ENCODE results near the gene HOXA5. TPM values are rescaled to one million over a fixed set of nuclear protein-coding genes. Genes with fewer than 3 reads are reported as not detected.

The HOXA5 gene
- total RNA-seq, 2 experiments from 2014 or later, result not detected

DNA sequence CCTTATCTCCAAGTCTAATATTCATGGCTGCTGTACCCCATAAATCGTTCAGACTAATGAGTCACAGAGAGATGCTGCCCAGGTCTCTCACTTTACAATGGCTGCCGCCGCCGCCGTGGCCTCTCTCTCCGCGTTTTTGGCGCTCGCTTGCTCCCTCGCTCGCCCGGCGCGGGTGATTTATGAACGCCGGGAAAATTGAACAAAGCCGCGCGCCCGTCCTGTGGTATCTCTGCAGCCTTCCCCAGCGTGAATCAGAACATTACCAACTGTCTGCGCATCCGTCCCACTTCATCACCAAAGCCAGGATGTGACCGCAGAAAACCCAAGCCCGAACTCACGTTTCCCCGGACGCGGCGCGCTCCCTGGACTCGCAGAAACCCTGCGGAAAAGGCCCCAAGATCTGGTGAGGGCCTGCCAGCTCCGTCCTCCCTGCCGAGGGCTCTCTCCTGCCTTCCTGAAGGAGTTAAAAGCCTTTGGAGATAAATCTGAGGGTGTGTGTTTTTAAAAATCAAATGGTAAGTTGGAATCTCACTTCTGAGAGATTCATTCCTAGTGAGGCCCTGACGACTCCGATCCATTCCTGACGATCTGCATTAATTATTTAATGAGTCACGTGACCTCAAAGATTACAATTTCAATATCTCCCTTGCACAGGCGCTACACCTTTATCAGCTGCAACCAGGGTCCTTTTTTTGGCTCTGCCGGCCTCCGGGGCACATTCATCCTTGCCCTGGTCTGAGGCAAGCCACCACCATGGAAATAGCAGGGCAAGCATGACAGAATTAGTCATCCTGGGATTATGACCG, 19.2 kb downstream of the HOXA5 start:
- Mint-ChIP-seq H3K36me3 (ENCODE audit: low read depth) (no peaks in the 10 kb centered on the region), H3K27me3 (peaks cover 34% of the 10 kb centered on the region), H3K4me1 (no peaks in the 10 kb centered on the region), H3K4me3 (no peak overlapping the region), H3K9me3 (no peaks in the 10 kb centered on the region), H3K27ac (no peak overlapping the region)
- no peak for DNase-seq
- CTCF ChIA-PET, result interaction anchor here (0.6 to 0.7 kb wide), 2 partner anchors 9 to 834 kb away, joined by 3 read pairs; no protein-coding TSS in a partner anchor
- POLR2A ChIA-PET, result no interaction called here

DNA sequence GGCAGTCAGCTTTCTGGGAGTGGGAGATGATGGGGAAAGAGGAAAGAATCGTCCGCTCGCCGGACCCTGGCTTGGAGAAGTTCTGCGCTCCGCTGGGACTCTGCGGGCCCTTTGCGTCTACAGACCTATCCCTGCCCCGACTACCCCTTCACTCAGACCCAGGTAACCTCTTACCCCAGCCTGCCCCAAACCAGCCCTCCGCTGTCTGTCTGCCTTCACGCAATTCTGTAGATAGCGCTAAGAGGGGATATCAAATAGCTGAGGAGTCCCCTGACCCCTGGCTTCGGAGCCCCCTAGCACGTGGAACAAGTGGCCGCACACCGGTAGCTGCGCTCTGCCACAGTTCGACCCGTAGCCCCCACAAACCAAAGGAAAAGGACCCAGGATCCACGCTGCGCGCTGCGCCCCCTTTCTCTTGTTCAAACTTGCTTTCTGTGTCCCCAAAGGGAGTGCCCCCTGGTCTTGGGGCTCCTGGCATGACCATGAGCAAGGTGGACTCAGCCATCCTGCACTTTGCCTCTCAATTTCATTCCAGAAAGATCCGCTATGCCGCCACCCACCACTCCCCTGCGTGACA, 19.9 kb downstream of the HOXA5 start:
- Mint-ChIP-seq H3K27ac (no peak overlapping the region), H3K4me1 (no peaks in the 10 kb centered on the region), H3K4me3 (no peak overlapping the region), H3K27me3 (peaks cover 28% of the 10 kb centered on the region), H3K36me3 (ENCODE audit: low read depth) (no peaks in the 10 kb centered on the region), H3K9me3 (no peaks in the 10 kb centered on the region)
- CTCF ChIA-PET, result no interaction called here
- no peak for DNase-seq
- POLR2A ChIA-PET, result no interaction called here

GRCh38 chr7:27123007-27123476, 20.4 kb downstream of the HOXA5 start:
- H3K36me3 Mint-ChIP-seq (ENCODE audit: low read depth), result no peaks in the 10 kb centered on the region
- ChIA-PET POLR2A (no interaction called here), CTCF (no interaction called here)
- DNase-seq, result no peak
- H3K27me3 Mint-ChIP-seq, result peaks cover 24% of the 10 kb centered on the region
- H3K4me3 Mint-ChIP-seq, result no peak overlapping the region
- no peaks in the 10 kb centered on the region for H3K9me3 Mint-ChIP-seq
- H3K4me1 Mint-ChIP-seq, result no peaks in the 10 kb centered on the region
- no peak overlapping the region for H3K27ac Mint-ChIP-seq

DNA sequence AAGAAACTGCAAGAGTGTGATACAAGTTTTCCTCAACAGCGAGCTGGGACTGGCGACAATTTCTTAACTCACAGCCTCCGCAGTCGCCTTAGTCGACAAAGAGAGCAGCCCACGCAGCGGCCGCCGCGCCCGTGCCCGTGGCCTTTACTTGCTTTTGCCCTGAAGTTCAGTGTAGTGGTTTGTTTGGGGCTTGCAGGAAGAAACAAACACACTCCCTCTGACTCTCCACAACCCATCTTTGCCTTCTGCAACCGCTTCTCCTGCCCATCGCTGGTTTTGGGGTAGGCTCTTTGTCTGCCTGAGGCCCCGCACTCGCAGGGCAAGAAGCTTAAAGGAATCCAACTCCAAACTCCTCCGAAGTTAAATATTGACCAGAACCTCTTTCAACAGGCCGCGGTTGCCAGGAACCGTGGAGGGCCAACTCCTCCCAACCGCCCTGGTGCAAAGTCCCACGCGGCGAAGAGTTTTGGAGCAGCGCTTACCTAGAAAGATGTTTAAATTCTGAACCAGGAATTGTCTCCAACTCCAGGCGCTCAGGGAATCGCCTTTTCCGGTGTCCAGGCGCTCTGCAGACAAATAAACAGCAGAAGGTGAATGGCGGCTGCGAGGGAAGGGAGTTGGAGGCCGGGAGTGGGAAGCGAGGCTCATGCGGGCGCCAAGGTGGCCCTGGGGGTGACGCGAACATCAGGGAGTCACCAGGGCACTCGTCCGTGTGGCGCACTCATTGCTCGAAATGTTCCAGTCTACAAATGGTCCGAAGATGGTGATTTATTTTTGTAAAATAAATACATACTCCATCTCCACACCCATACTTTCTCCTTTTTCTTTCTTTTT, 21.2 kb downstream of the HOXA5 start:
- Mint-ChIP-seq H3K36me3 (ENCODE audit: low read depth) (no peaks in the 10 kb centered on the region), H3K4me1 (no peaks in the 10 kb centered on the region), H3K27ac (no peak overlapping the region), H3K27me3 (peaks cover 17% of the 10 kb centered on the region), H3K9me3 (no peaks in the 10 kb centered on the region), H3K4me3 (no peak overlapping the region)
- ChIA-PET CTCF (no interaction called here), POLR2A (no interaction called here)
- no peak for DNase-seq

DNA sequence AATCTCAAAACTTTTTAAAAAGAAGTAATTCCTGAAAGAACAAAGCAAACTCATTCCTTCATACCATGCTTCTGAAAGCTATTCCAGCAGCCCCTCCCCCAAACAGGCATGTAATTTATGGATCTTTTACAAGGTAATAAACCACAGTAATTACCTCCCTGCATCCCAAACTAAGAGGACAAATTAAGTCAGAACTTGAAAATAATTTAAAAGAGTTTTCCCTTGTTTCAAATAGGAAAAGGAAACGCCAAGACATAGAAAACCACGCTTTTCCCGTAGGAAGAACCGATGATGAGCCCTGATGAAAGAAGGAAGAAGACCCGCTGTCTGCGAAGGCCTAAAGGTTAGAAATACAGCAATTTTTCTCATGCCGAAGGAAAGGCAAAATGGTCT, 21.8 kb downstream of the HOXA5 start:
- CTCF ChIA-PET, result no interaction called here
- DNase-seq, result no peak
- Mint-ChIP-seq H3K27ac (no peak overlapping the region), H3K4me1 (no peaks in the 10 kb centered on the region), H3K4me3 (no peak overlapping the region), H3K36me3 (ENCODE audit: low read depth) (no peaks in the 10 kb centered on the region), H3K27me3 (peaks cover 11% of the 10 kb centered on the region), H3K9me3 (no peaks in the 10 kb centered on the region)
- POLR2A ChIA-PET, result no interaction called here

DNA sequence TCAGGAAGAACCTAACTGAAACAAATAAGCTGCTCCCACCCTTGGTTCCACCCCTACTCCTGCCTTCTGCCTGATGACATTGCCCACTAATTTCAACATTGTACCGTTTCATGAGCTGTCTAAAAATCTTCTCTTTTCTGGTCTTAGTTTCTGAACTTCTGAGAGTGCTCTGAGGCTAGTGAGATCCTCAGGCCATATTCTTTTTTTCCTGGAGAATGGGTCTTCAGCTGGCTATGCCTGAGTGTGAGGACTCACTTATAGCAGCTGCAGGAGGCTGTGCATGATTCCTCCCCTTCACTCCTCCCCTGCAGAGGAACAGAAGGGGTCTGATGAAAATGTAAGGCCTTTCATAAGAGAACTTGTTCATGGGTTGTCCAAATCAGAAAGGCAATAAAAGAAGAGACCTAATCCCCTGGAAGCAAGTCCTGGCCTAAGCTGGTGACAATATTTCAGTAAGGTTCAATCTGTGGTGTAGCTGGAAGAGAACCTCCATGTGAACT, 24.0 kb downstream of the HOXA5 start:
- Mint-ChIP-seq H3K4me1 (no peaks in the 10 kb centered on the region), H3K27ac (no peak overlapping the region), H3K9me3 (no peaks in the 10 kb centered on the region), H3K4me3 (no peak overlapping the region), H3K36me3 (ENCODE audit: low read depth) (no peaks in the 10 kb centered on the region), H3K27me3 (no peaks in the 10 kb centered on the region)
- DNase-seq, result no peak
- CTCF ChIA-PET, result interaction anchor here (1.1 kb wide), 1 partner anchor 12 kb away, joined by 3 read pairs; no protein-coding TSS in a partner anchor
- POLR2A ChIA-PET, result interaction anchor here (0.6 kb wide), 1 partner anchor 863 kb away, joined by 3 read pairs; no protein-coding TSS in a partner anchor

DNA sequence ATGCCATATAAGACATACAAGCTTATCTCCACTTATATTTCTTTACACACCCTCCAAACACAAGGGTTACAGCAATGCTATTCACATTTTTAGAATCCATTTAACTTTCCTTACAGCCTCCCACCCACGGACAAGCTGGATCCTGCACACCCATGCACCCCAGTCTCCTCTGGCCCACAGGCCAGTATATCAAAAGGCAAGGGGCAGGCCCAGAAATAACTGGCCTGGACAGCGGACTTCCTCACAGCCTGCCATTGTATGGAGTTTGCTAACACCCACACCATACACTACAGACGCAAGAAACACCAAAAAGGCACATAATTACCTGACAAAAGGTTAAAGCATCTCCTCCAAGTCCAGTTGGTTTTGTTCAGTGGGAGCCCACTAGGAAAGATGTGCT, 24.9 kb downstream of the HOXA5 start:
- POLR2A ChIA-PET, result no interaction called here
- DNase-seq, result no peak

DNA sequence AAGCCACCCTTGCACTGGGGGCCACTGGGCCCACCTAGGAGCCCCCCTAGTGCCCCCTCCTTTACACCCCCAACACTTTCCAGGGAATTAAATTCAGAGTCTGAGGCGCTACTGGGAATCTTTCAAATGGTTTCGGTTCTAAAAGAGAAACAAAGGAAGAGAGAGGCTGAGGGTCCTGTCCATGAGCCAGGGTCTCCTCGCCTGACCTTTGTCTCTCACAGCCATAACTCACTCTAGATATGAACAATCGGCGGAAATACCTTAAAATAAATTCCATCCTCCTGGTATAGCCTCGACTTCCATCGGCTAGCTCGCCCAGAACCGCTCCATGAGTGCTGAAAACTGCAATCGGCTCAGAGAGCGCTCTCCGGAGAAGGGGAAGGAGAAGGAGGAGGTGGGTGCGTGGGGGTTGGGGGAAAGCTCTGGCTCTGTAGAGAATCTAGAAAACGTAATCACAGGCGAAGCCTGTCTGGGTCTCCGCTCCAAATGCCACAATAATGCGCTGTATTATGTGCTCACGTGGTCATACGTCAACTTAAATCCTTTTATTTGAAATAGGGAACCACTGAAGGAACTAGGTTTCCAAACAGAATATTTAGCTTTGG, 25.5 kb downstream of the HOXA5 start:
- POLR2A ChIA-PET, result no interaction called here
- Mint-ChIP-seq H3K36me3 (ENCODE audit: low read depth) (no peaks in the 10 kb centered on the region), H3K27me3 (no peaks in the 10 kb centered on the region), H3K27ac (no peak overlapping the region), H3K4me3 (no peak overlapping the region), H3K4me1 (no peaks in the 10 kb centered on the region), H3K9me3 (no peaks in the 10 kb centered on the region)
- CTCF ChIA-PET, result no interaction called here
- DNase-seq, result no peak

More for the DNA sequence above, 24.9 kb downstream of the HOXA5 start:
- Mint-ChIP-seq H3K36me3 (ENCODE audit: low read depth) (no peaks in the 10 kb centered on the region), H3K27ac (no peak overlapping the region), H3K4me3 (no peak overlapping the region), H3K9me3 (no peaks in the 10 kb centered on the region), H3K4me1 (no peaks in the 10 kb centered on the region), H3K27me3 (no peaks in the 10 kb centered on the region)
- CTCF ChIA-PET, result no interaction called here

- no peaks in the 10 kb centered on the region for H3K4me1 Mint-ChIP-seq
- no peaks in the 10 kb centered on the region for H3K27me3 Mint-ChIP-seq
- no peak overlapping the region for H3K27ac Mint-ChIP-seq
- H3K36me3 Mint-ChIP-seq (ENCODE audit: low read depth), result no peaks in the 10 kb centered on the region
- no peaks in the 10 kb centered on the region for H3K9me3 Mint-ChIP-seq
- ChIA-PET CTCF (no interaction called here), POLR2A (no interaction called here)
- H3K4me3 Mint-ChIP-seq, result no peak overlapping the region
- no peak for DNase-seq
Observed at GRCh38 chr7:27116962-27117886, 26.3 kb downstream of the HOXA5 start.

GRCh38 chr7:27116031-27116961, 27.2 kb downstream of the HOXA5 start:
- CTCF ChIA-PET, result no interaction called here
- H3K9me3 Mint-ChIP-seq, result no peaks in the 10 kb centered on the region
- no peak overlapping the region for H3K27ac Mint-ChIP-seq
- H3K4me3 Mint-ChIP-seq, result no peak overlapping the region
- no peaks in the 10 kb centered on the region for H3K4me1 Mint-ChIP-seq
- no peak for DNase-seq
- H3K36me3 Mint-ChIP-seq (ENCODE audit: low read depth), result no peaks in the 10 kb centered on the region
- no peaks in the 10 kb centered on the region for H3K27me3 Mint-ChIP-seq
- POLR2A ChIA-PET, result no interaction called here

DNA sequence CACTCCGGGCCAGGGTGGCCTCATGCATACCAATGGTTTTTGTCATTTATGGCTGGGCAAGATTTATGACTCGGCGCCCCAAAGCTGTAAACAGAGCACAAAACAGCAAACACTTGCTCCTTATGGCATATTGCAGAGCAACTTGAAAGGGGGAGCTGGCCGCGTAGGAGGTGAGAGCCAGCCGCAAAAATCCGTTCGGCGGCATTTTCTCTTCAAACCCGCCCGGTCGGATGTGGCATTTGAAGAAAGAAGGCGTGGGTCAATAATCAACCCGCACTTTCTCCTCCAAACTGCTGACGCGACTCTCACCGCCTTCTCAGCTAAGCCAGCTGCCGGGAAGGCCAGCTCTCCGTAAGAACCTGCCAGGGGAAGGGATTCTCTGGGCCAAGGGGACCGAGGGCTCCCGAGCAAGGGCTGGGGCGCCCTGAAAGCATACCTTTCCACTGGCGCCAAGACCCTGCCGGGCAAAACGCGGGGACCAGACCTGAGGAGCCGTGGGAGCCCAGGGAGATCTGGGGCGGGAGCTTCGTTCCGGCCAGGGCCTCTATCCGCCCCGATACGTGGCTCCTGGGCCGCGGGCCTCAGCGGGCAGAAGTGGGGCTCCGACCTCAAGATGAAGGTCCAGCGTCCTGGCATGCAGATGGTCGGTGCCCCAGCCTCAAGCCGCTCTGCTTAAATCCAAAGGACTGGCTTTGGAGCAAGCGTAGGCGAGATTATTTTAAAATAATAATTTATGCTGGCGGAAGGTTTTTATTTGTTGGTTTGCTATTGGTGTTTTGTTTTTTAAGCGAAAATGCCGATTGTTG, 28.1 kb downstream of the HOXA5 start:
- Mint-ChIP-seq H3K27me3 (no peaks in the 10 kb centered on the region), H3K36me3 (ENCODE audit: low read depth) (no peaks in the 10 kb centered on the region), H3K4me3 (no peak overlapping the region), H3K4me1 (no peaks in the 10 kb centered on the region), H3K9me3 (no peaks in the 10 kb centered on the region), H3K27ac (no peak overlapping the region)
- CTCF ChIA-PET, result interaction anchor here (0.6 kb wide), 1 partner anchor 9 kb away, joined by 3 read pairs; no protein-coding TSS in a partner anchor
- POLR2A ChIA-PET, result no interaction called here
- DNase-seq, result no peak

Measured in activated CD4-positive, alpha-beta T cell treated with anti-CD3 and anti-CD28 coated beads, Interleukin-2, amount 10 ng/mL, durations not matched to agents 7 days and 5 days (primary cell).